GF-D8 (cell line): Measurements from ENCODE around the gene KRT72.

Source experiments
- DNase-seq: peaks from one replicate; lab custom pipeline; 2025; lab: John Stamatoyannopoulos, UW

The KRT72 gene

GRCh38 chr12:52578469-52578868 lies 22.8 kb downstream of the KRT72 start:
- no peak for DNase-seq

DNA sequence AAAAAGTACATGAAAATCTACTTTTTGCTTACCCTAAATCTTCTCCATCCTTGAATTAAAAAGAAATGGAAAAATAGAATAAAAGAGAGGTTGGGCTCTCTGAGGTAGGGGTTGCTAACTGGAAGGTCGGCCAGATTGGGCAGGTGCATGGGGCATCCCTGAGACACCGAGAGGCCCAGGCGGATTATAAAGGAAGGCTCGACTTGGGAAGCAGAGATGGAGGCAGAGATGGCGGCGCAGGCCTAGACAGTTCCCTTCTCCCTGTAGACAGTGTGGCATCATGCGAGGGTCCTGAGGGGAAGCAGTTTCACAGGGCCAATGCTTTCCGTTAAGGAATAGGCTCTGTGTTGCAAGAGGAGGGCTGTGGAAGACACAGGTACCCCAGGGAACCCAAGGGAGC lies 23.9 kb downstream of the KRT72 start:
- no peak for DNase-seq

DNA sequence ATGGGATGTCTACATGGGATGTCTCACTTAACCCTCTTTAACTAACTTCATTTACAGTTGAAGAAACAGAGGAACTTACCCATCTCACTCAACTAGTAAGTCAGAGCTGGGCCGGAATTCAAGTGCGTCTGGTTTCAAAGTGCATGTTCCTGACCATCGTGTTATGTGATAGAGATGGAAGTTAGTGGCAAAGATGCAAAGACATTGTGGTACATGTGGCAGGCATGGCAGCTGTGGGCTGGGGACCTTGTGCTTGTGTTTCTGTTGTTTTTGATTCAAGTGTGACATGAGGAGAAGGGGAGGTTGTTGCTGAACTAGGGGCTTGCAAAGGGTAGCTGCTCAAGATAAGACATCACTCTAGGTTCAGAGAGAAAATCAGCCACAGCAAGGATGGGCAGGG lies 25.3 kb downstream of the KRT72 start:
- DNase-seq, result no peak

DNA sequence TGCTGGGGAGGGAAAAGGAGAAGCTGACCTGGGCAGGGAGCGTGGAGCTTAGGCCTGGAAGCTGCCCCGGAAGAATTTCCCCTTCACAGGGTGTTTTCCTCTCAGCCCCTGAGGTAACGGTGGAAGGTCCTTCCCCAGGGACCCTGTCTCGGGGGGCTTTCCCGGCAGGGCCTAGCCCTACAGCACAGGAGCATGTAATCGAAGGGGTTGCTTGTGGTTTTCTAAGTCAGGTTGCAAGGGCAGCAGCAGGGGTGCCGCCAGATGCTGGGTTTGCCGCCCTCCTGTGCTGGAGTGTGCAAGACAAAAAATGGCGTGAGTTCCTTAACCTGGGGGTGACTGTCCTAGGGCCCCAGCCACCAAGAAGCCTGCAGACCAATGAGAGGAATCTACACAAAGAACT lies 26.0 kb downstream of the KRT72 start:
- no peak for DNase-seq

GRCh38 chr12:52573743-52574142 lies 27.5 kb downstream of the KRT72 start, which contains the start of gene KRT74:
Gene KRT74 (minus strand): TSS chr12:52573843. CDS start chr12:52573777, 66 bp downstream.
- DNase-seq, result no peak

GRCh38 chr12:52573306-52573705 lies 28.0 kb downstream of the KRT72 start:
- no peak for DNase-seq

GRCh38 chr12:52570511-52570910 lies 30.8 kb downstream of the KRT72 start:
- DNase-seq, result no peak

- DNase-seq, result no peak
These were observed 33.2 kb downstream of the KRT72 start for GRCh38 chr12:52568111-52568510.

DNA sequence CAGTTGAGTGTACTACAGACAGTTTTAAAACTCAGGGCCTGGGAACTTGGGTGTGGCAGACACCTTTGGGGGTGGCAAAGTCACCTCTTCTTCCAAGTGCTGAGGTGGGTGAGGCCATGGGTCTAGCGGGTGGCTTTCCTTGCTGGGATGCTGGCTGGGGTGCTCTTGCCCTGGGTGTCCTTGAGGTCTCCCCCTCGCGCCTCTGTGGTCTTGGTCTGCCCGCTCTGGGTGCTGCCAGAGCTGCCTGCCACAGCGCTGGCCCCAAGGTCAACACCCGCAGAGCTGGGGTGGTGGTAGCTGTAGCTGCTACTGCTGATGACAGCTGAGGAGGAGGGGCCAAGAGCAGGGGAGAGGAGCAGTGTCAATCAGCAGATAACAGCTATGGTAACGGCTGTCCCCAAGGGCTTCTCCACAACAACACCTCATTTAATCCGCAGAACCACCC lies 34.4 kb downstream of the KRT72 start:
- no peak for DNase-seq

GRCh38 chr12:52564582-52564981 lies 36.7 kb downstream of the KRT72 start:
- DNase-seq, result no peak

DNA sequence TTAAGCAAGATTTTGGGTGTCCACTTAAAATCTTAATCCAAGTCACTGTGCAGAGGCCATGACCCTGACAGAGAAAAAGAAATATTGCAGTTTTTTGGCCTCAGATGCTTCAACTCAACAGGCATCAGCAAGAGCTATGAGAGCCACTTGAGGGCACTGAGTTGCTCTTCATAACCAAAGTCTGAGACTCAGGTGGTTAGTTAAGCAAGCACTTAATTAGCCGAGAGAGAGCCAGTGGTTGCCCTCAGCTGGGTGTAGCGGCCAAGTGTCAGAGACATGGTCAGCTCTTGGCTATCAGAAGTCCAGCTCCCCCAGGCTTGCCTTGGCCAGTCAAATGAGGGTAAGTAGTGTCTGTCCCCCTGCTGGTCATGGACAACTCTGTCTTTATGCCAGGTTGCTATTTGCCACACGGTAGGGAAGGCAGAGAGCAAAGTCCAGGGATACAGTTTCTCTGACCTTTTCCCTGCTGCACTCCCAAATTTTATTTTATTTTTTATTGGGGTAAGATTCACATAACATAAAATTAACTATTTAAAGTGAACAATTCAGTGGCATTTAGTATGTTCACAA lies 39.3 kb downstream of the KRT72 start:
- no peak for DNase-seq

DNA sequence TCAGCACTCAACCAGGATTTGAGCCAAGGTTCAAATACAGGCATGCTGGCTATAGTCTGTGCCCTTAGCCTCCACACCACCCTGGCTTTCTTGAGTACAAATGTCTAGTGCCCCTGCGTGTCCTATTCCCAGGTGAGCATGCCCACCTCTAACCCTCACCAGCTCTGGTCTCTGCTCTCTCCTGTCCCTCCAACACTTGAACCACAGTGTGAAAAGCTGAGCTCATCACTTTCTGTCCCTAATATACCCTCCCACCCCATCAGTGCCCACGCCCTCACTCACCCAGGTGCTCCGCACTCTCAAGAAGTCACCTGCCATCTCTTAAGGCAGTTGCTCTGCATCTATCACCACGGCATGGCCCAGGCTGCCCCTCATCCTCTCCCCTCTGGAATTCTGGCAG lies 41.3 kb downstream of the KRT72 start:
- no peak for DNase-seq

GRCh38 chr12:52558781-52559445 lies 42.4 kb downstream of the KRT72 start:
- DNase-seq, result no peak

- DNase-seq, result no peak
These were observed 43.8 kb downstream of the KRT72 start for GRCh38 chr12:52557476-52557875.

DNA sequence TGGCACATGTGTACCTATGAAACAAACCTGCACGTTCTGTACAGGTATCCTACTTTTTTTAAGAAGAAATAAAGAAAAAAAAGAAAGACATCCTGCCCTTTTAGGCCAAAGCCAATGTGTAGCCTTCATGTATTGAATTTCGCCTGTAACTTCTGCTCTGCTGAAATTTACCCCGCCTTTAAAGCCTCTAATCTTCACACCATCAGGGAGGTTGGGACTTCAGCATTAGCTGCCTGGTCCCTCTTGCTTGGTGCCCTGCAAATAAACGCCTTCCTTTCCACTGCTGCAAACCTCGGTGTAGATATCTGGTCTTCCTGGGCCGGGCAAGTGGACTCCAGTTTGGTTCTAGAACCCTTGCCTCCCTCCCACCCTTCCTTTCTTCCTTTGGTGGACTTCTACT lies 45.7 kb downstream of the KRT72 start:
- DNase-seq, result no peak

GRCh38 chr12:52552681-52553195 lies 48.5 kb downstream of the KRT72 start, which contains the start of gene KRT71:
Gene KRT71 (minus strand): TSS chr12:52553145. CDS start chr12:52553077, 68 bp downstream.
- DNase-seq, result no peak

- no peak for DNase-seq
These were observed 49.2 kb downstream of the KRT72 start for GRCh38 chr12:52552055-52552454.

- DNase-seq, result no peak
These were observed 49.9 kb downstream of the KRT72 start for GRCh38 chr12:52551216-52551865.

DNA sequence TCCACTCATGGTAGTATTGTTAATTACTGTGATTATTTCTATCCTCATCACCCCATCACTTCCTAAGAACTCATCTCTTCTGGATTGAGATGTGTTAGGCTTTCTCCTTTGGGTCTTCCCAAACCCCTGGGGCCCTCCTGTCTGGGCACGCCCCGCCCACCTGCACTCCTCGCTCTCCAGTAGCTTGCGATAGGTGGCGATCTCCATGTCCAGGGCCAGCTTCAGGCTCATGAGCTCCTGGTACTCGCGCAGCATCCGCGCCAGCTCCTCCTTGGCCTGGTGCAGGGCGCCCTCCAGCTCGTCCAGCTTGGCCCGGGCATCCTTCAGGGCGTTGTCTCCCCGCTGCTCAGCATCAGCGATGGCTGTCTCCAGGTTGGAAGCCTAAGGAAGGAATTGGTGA lies 55.1 kb downstream of the KRT72 start:
- DNase-seq, result no peak

GRCh38 chr12:52543985-52544883 lies 57.0 kb downstream of the KRT72 start:
- DNase-seq, result no peak

- no peak for DNase-seq
These were observed 58.4 kb downstream of the KRT72 start for GRCh38 chr12:52542785-52543318.

- DNase-seq, result no peak
These were observed 59.1 kb downstream of the KRT72 start for GRCh38 chr12:52542157-52542556.
